PFSK-1 (cell line): ENCODE measurements around the gene CDKL1.

Source experiments
- FOXP2 ChIP-seq: optimal IDR thresholded peaks from 2 replicates; pipeline ENCODE3; 2011; ENCODE audit warnings: borderline replicate concordance, control low read depth, inconsistent platforms; ENCODE audit not compliant: insufficient read depth; ENCODE audit errors: extremely low read length, extremely low read depth
- POLR2AphosphoS5 ChIP-seq: IDR thresholded peaks from 2 replicates; pipeline ENCODE4 v1.6.1; 2012; ENCODE audit warnings: low read depth, mild to moderate bottlenecking, control low read depth, low read length, moderate library complexity
- REST ChIP-seq, 2 experiments: IDR thresholded peaks; 2 replicates each; pipeline versions ENCODE4 v1.6.1 to v1.8.0; 2011 to 2012; ENCODE audit warnings: low read depth in 2 of 2, low read length in 2 of 2, control low read depth in 1 of 2, inconsistent platforms in 1 of 2, mild to moderate bottlenecking in 1 of 2, moderate library complexity in 1 of 2; ENCODE audit not compliant: insufficient read depth in 1 of 2
- SIN3A ChIP-seq: IDR thresholded peaks from 2 replicates; pipeline ENCODE4 v1.6.1; 2012; ENCODE audit warnings: mild to moderate bottlenecking, low read length, moderate library complexity, borderline replicate concordance; ENCODE audit not compliant: insufficient read depth
- TAF1 ChIP-seq: IDR thresholded peaks from 2 replicates; pipeline ENCODE4 v1.6.1; 2012; ENCODE audit warnings: low read length, control low read depth, borderline replicate concordance; ENCODE audit not compliant: insufficient read depth

Gene CDKL1

GRCh38 chr14:50308363-50308915, 88.2 kb downstream of the CDKL1 start:
- TF ChIP-seq REST (IDR thresholded peaks at IDR 0.05; ENCODE audit: insufficient read depth in 1 of 2, low read depth in 2 of 2, low read length in 2 of 2) (no peak), SIN3A (no peak), FOXP2 (no peak), POLR2AphosphoS5 (no peak), TAF1 (no peak)

GRCh38 chr14:50303744-50304471, 92.8 kb downstream of the CDKL1 start:
- TF ChIP-seq FOXP2, result no peak
- TF ChIP-seq TAF1, result no peak
- TF ChIP-seq POLR2AphosphoS5, result no peak
- TF ChIP-seq SIN3A, result no peak
- TF ChIP-seq REST (IDR thresholded peaks at IDR 0.05; ENCODE audit: insufficient read depth in 1 of 2, low read depth in 2 of 2, low read length in 2 of 2), result no peak

- TF ChIP-seq SIN3A, result no peak
- no peak for TF ChIP-seq TAF1
- no peak for TF ChIP-seq REST (IDR thresholded peaks at IDR 0.05; ENCODE audit: insufficient read depth in 1 of 2, low read depth in 2 of 2, low read length in 2 of 2)
- TF ChIP-seq FOXP2, result no peak
- TF ChIP-seq POLR2AphosphoS5, result no peak
Measured at GRCh38 chr14:50301914-50302313, 94.8 kb downstream of the CDKL1 start.

- TF ChIP-seq SIN3A (no peak), POLR2AphosphoS5 (no peak), FOXP2 (no peak), TAF1 (no peak), REST (IDR thresholded peaks at IDR 0.05; ENCODE audit: insufficient read depth in 1 of 2, low read depth in 2 of 2, low read length in 2 of 2) (no peak)
Measured at GRCh38 chr14:50299585-50299984, 97.1 kb downstream of the CDKL1 start.

GRCh38 chr14:50290306-50290705, 106.4 kb downstream of the CDKL1 start:
- TF ChIP-seq REST (IDR thresholded peaks at IDR 0.05; ENCODE audit: insufficient read depth in 1 of 2, low read depth in 2 of 2, low read length in 2 of 2) (no peak), FOXP2 (no peak), POLR2AphosphoS5 (no peak)
